Panc1 (cell line): ENCODE results near the gene CIP2A.

Experiments used
- POLR2AphosphoS5 ChIP-seq: IDR thresholded peaks from 2 replicates; pipeline ENCODE4 v1.6.1; 2012; ENCODE audit warnings: mild to moderate bottlenecking, low read depth, low read length, moderate library complexity
- REST ChIP-seq, 2 experiments: IDR thresholded peaks; 2 replicates each; pipeline ENCODE4 v1.6.1; 2011 to 2012; ENCODE audit warnings: low read depth in 2 of 2, control low read depth in 1 of 2, low read length in 1 of 2, mild to moderate bottlenecking in 1 of 2, moderate library complexity in 1 of 2; ENCODE audit not compliant: insufficient read depth in 1 of 2
- SIN3A ChIP-seq: IDR thresholded peaks from 2 replicates; pipeline ENCODE4 v1.6.1; 2012; ENCODE audit warnings: low read depth, mild to moderate bottlenecking, low read length, moderate library complexity, borderline replicate concordance; ENCODE audit not compliant: insufficient read depth
- TCF7L2 ChIP-seq: IDR thresholded peaks from 2 replicates; pipeline ENCODE4 v1.6.1; 2011; ENCODE audit warnings: mild to moderate bottlenecking, low read depth, low read length, inconsistent platforms
- TF ChIP-seq, protein P1 (sequence below): fragments of 450-650 bp; IDR thresholded peaks from 2 replicates; pipeline ENCODE4 v1.5.1; 2017; ENCODE audit warnings: mild to moderate bottlenecking

GRCh38 chr3:108608750-108609149 lies 19.5 kb upstream of the CIP2A start:
- TF ChIP-seq POLR2AphosphoS5 (no peak), REST (IDR thresholded peaks at IDR 0.05; ENCODE audit: insufficient read depth in 1 of 2, low read depth in 2 of 2, low read length in 1 of 2) (no peak), TCF7L2 (no peak), SIN3A (no peak)
- TF ChIP-seq, protein P1, sequence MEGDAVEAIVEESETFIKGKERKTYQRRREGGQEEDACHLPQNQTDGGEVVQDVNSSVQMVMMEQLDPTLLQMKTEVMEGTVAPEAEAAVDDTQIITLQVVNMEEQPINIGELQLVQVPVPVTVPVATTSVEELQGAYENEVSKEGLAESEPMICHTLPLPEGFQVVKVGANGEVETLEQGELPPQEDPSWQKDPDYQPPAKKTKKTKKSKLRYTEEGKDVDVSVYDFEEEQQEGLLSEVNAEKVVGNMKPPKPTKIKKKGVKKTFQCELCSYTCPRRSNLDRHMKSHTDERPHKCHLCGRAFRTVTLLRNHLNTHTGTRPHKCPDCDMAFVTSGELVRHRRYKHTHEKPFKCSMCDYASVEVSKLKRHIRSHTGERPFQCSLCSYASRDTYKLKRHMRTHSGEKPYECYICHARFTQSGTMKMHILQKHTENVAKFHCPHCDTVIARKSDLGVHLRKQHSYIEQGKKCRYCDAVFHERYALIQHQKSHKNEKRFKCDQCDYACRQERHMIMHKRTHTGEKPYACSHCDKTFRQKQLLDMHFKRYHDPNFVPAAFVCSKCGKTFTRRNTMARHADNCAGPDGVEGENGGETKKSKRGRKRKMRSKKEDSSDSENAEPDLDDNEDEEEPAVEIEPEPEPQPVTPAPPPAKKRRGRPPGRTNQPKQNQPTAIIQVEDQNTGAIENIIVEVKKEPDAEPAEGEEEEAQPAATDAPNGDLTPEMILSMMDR: no peak
